Neural cell (in vitro differentiated cells): Measurements from ENCODE around the gene WDR74. TPM values are rescaled to one million over a fixed set of nuclear protein-coding genes. Genes with fewer than 3 reads are reported as not detected.
A peak's percentile ranks its signal among the peaks of the same experiment; 100 is the strongest.

Experiments
- H2AFZ ChIP-seq: fragments of 200-600, 300-800 bp; sonication (generic), shearing (Covaris generic); 2 replicates; pipeline ENCODE4 v1.6.0; 2014; ENCODE audit warnings: low read depth, mild to moderate bottlenecking, antibody characterized with exemption, low read length, moderate library complexity
- H3F3A ChIP-seq: fragments of 200-600 bp; shearing (Covaris generic); 2 replicates; pipeline ENCODE4 v1.6.1; 2016; ENCODE audit warnings: mild to moderate bottlenecking, moderate library complexity, mixed read lengths, antibody characterized with exemption, low read length; ENCODE audit not compliant: insufficient read depth, poor library complexity, severe bottlenecking
- H3K27ac ChIP-seq: fragments of 200-600, 300-800 bp; sonication (generic), shearing (Covaris generic); 2 replicates; pipeline ENCODE4 v1.5.1; 2014; ENCODE audit warnings: mild to moderate bottlenecking, low read length, moderate library complexity
- H3K27me3 ChIP-seq: fragments of 300-800, 200-600 bp; sonication (generic), shearing (Covaris generic); 2 replicates; pipeline ENCODE4 v1.6.0; 2014; ENCODE audit warnings: mild to moderate bottlenecking, low read depth, low read length, moderate library complexity; ENCODE audit not compliant: insufficient read depth
- H3K36me3 ChIP-seq: fragments of 300-800, 200-600 bp; sonication (generic), shearing (Covaris generic); 2 replicates; pipeline ENCODE4 v1.5.1; 2014; ENCODE audit warnings: mild to moderate bottlenecking, antibody characterized with exemption, low read length, moderate library complexity; ENCODE audit not compliant: insufficient read depth
- H3K4me2 ChIP-seq: fragments of 300-800, 200-600 bp; sonication (generic), shearing (Covaris generic); 2 replicates; pipeline ENCODE4 v1.6.0; 2014; ENCODE audit warnings: mild to moderate bottlenecking, low read length
- H3K4me3 ChIP-seq: fragments of 300-800, 200-600 bp; sonication (generic), shearing (Covaris generic); 2 replicates; pipeline ENCODE4 v1.5.1; 2014; ENCODE audit warnings: mild to moderate bottlenecking, low read length, moderate library complexity
- H3K79me2 ChIP-seq: fragments of 200-600 bp; shearing (Covaris generic); replicated peaks from 2 replicates; pipeline ENCODE4 v1.6.0; 2014; ENCODE audit warnings: mild to moderate bottlenecking, low read length, moderate library complexity; ENCODE audit not compliant: insufficient read depth
- H3K9ac ChIP-seq: fragments of 300-800, 200-600 bp; sonication (generic), shearing (Covaris generic); 2 replicates; pipeline ENCODE4 v1.6.1; 2016; ENCODE audit warnings: mild to moderate bottlenecking, low read length, mixed read lengths
- H3K9me2 ChIP-seq: fragments of 200-600 bp; shearing (Covaris generic); 2 replicates; pipeline ENCODE4 v1.6.1; 2016; ENCODE audit warnings: mild to moderate bottlenecking, low read length, mixed read lengths; ENCODE audit not compliant: insufficient read depth
- H3K9me3 ChIP-seq: fragments of 200-600, 300-800 bp; sonication (generic), shearing (Covaris generic); 2 replicates; pipeline ENCODE4 v1.6.1; 2016; ENCODE audit warnings: mild to moderate bottlenecking, mixed run types, low read length, moderate library complexity, mixed read lengths
- H4K20me1 ChIP-seq: fragments of 200-600 bp; shearing (Covaris generic); 2 replicates; pipeline ENCODE4 v1.6.1; 2016; ENCODE audit warnings: mild to moderate bottlenecking, mixed run types; ENCODE audit not compliant: insufficient read depth
- CTCF ChIP-seq: fragments of 450-650 bp; IDR thresholded peaks from 2 replicates; pipeline ENCODE4 v1.5.1; 2014; ENCODE audit warnings: antibody characterized with exemption, mild to moderate bottlenecking, moderate library complexity; ENCODE audit not compliant: poor library complexity, severe bottlenecking
- EP300 ChIP-seq: fragments of 450-650 bp; conservative IDR thresholded peaks from 2 replicates; pipeline ENCODE4 v1.6.1; 2014; ENCODE audit warnings: antibody characterized with exemption, mild to moderate bottlenecking, moderate library complexity; ENCODE audit not compliant: poor library complexity, severe bottlenecking
- EZH2 ChIP-seq: fragments of 200-600, 300-800 bp; shearing (Covaris generic), sonication (generic); IDR thresholded peaks from 2 replicates; pipeline ENCODE4 v1.6.1; 2014; ENCODE audit warnings: antibody characterized with exemption, low read length, borderline replicate concordance, mild to moderate bottlenecking; ENCODE audit not compliant: insufficient read depth, poor library complexity, severe bottlenecking
- MXI1 ChIP-seq: fragments of 450-650 bp; conservative IDR thresholded peaks from 2 replicates; pipeline ENCODE4 v1.6.1; 2014; ENCODE audit warnings: antibody characterized with exemption, mild to moderate bottlenecking; ENCODE audit not compliant: poor library complexity, severe bottlenecking
- POLR2AphosphoS5 ChIP-seq: IDR thresholded peaks from 2 replicates; pipeline ENCODE4 v1.6.1; 2012
- RAD21 ChIP-seq: fragments of 450-650 bp; conservative IDR thresholded peaks from 2 replicates; pipeline ENCODE4 v1.6.1; 2014; ENCODE audit warnings: antibody characterized with exemption, mild to moderate bottlenecking, moderate library complexity
- REST ChIP-seq: IDR thresholded peaks from 2 replicates; pipeline ENCODE4 v1.6.1; 2012; ENCODE audit warnings: borderline replicate concordance
- SMC3 ChIP-seq: fragments of 450-650 bp; conservative IDR thresholded peaks from 2 replicates; pipeline ENCODE4 v1.6.1; 2014; ENCODE audit warnings: antibody characterized with exemption, mild to moderate bottlenecking, moderate library complexity; ENCODE audit not compliant: poor library complexity
- TAF1 ChIP-seq: IDR thresholded peaks from 2 replicates; pipeline ENCODE4 v1.6.1; 2012; ENCODE audit warnings: low read depth
- polyA plus RNA-seq: library from polyadenylated mRNA; depleted of rRNA; stranded (reverse); fragments of >200 nt; gene quantifications from 2 replicates; pipeline ENCODE4 v1.2.3, GENCODE V29; 2014

The WDR74 gene
- polyA plus RNA-seq, 1 donor from 2014 or later: 50.4 TPM

- no peak overlapping the region for H2AFZ ChIP-seq
- no peak overlapping the region for H3K9ac ChIP-seq
- no peak for TF ChIP-seq REST
- no peak for TF ChIP-seq TAF1
- no peak for TF ChIP-seq CTCF
- TF ChIP-seq EZH2: no peak
- TF ChIP-seq MXI1: no peak
- TF ChIP-seq RAD21: no peak
- TF ChIP-seq EP300: no peak
- TF ChIP-seq SMC3: no peak
- H3K9me3 ChIP-seq: no peaks in the 10 kb centered on the region
- H3K4me2 ChIP-seq: no peak overlapping the region
- H3K79me2 ChIP-seq: peaks cover 23% of the 10 kb centered on the region
- no peak overlapping the region for H3K4me3 ChIP-seq
- no peaks in the 10 kb centered on the region for H3K9me2 ChIP-seq
- H3K36me3 ChIP-seq: no peaks in the 10 kb centered on the region
- H3K27me3 ChIP-seq: no peaks in the 10 kb centered on the region
- no peaks in the 10 kb centered on the region for H3F3A ChIP-seq
- H3K27ac ChIP-seq: no peak overlapping the region
- H4K20me1 ChIP-seq: peaks cover 6% of the 10 kb centered on the region
Observed at GRCh38 chr11:62806611-62807121, 32.7 kb downstream of the WDR74 start.

- Histone ChIP-seq H3K27me3 (no peaks in the 10 kb centered on the region), H4K20me1 (peaks cover 6% of the 10 kb centered on the region), H3K79me2 (peaks cover 23% of the 10 kb centered on the region), H3K9ac (peak overlapping the region; percentile 84), H3F3A (no peaks in the 10 kb centered on the region), H3K36me3 (no peaks in the 10 kb centered on the region), H3K4me2 (peak overlapping the region; percentile 98), H3K4me3 (peak overlapping the region; percentile 89), H3K9me2 (no peaks in the 10 kb centered on the region), H3K27ac (peak overlapping the region; percentile 89), H2AFZ (peak overlapping the region; percentile 79), H3K9me3 (no peaks in the 10 kb centered on the region)
- TF ChIP-seq RAD21 (no peak), REST (no peak), EP300 (no peak), TAF1 (no peak), SMC3 (no peak), EZH2 (no peak), MXI1 (no peak), CTCF (no peak), POLR2AphosphoS5 (no peak)
Observed at GRCh38 chr11:62805961-62806441, 33.4 kb downstream of the WDR74 start.
